Activated CD4-positive, alpha-beta T cell treated with anti-CD3 and anti-CD28 coated beads, Interleukin-2, amount 10 ng/mL, durations not matched to agents 7 days and 5 days (primary cell): Measurements from ENCODE around the gene OPN1MW. TPM values are rescaled to one million over a fixed set of nuclear protein-coding genes. Genes with fewer than 3 reads are reported as not detected.
"Not testable (repeated sequence)": the region's sequence is repeated elsewhere in the genome, so short reads cannot be mapped to it uniquely, and the experiment has no call there.

Source experiments
- CTCF ChIA-PET: fragments of 350-600 bp; sonication (Branson Sonifier 250); formaldehyde crosslinking; loops from one replicate; lab custom pipeline; 2021; ENCODE audit warnings: antibody characterized with exemption; lab: Charles Lee
- POLR2A ChIA-PET: fragments of 350-600 bp; sonication (Branson Sonifier 250); formaldehyde crosslinking; loops from one replicate; lab custom pipeline; 2021; ENCODE audit warnings: antibody characterized with exemption; lab: Charles Lee
- DNase-seq: peaks from one replicate; pipeline ENCODE4 v3.0.0-alpha.2; 2020
- H3K27ac Mint-ChIP-seq: one replicate; pipeline ENCODE4 v1.8.0; 2021; ENCODE audit warnings: mild to moderate bottlenecking, moderate library complexity, mixed read lengths
- H3K27me3 Mint-ChIP-seq: one replicate; pipeline ENCODE4 v1.8.0; 2021; ENCODE audit warnings: mixed read lengths
- H3K36me3 Mint-ChIP-seq: one replicate; pipeline ENCODE4 v1.8.0; 2021; ENCODE audit warnings: low read depth, mixed read lengths
- H3K4me1 Mint-ChIP-seq: one replicate; pipeline ENCODE4 v1.8.0; 2021; ENCODE audit warnings: mixed read lengths
- H3K4me3 Mint-ChIP-seq: one replicate; pipeline ENCODE4 v1.8.0; 2021; ENCODE audit warnings: mild to moderate bottlenecking, moderate library complexity, mixed read lengths
- H3K9me3 Mint-ChIP-seq: one replicate; pipeline ENCODE4 v1.8.0; 2021; ENCODE audit warnings: mixed read lengths
- total RNA-seq, 2 experiments: library from RNA; stranded (reverse); gene quantifications; one replicate each; pipeline ENCODE4 v1.2.3, GENCODE V29; 2021

OPN1MW gene
- total RNA-seq, 2 experiments from 2014 or later: not detected

DNA sequence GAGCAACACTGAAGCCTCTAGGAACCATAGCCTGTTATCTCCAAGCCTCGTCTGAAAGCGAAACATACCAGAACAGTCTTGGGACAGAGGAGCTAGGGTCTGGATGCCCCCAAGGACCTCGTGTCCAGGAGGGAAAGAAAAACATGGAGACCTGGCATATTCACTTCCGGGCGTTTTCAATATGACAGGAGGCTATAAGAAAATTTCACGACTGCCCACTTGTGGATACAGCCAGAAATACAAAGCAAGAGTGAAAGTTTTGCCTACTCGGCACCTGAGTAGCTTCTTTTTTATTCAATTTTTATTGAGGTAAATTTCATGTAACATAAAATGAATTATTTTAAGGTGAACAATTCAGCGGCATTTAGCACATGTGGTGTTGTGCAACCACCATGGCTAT is 17.5 kb upstream of the OPN1MW start:
- DNase-seq, H3K4me3 Mint-ChIP-seq, H3K4me1 Mint-ChIP-seq, H3K27me3 Mint-ChIP-seq, H3K9me3 Mint-ChIP-seq, CTCF ChIA-PET, POLR2A ChIA-PET, H3K36me3 Mint-ChIP-seq, H3K27ac Mint-ChIP-seq: not testable (repeated sequence)

DNA sequence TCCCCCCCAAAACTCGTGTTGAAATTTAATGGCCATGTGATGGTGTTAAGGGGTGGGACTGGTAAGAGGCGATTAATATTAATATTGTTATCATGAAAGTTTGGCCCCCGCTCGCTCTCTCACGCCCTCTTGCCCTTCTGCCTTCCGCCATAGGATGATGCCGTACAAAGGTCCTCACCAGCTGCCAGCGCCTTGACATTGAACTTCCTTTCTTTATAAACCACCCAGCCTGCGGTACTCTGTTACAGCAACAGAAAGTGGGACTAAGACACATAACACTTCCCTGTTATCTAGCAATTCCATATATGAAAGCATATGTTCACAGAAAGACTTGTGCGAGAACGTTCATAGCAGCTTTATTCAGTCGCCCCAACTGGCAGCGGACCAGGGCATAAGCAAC is 14.0 kb upstream of the OPN1MW start:
- DNase-seq, H3K27me3 Mint-ChIP-seq, CTCF ChIA-PET, H3K9me3 Mint-ChIP-seq, H3K4me1 Mint-ChIP-seq, POLR2A ChIA-PET, H3K27ac Mint-ChIP-seq, H3K36me3 Mint-ChIP-seq, H3K4me3 Mint-ChIP-seq: not testable (repeated sequence)

DNA sequence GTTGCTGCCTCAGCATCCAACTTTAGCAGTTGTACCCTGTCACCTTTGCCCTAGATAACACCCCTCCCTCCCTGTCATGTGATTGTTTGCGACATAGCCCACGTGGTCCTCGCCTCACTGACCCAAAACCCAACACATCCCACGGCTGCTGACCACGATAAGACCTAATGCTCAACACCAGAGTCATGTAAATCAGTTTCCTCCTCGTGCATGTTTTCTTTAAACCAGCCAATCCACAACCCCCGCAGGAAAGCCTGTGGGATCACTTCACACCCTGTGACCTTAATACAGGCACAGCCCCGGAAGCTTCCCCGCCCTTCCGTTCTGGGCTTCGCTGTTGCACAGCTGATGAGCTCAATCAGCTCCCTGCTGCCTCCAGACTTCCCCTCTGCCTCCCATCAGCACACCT is 9.9 kb upstream of the OPN1MW start:
- H3K27ac Mint-ChIP-seq, DNase-seq, H3K27me3 Mint-ChIP-seq, H3K36me3 Mint-ChIP-seq, POLR2A ChIA-PET, H3K9me3 Mint-ChIP-seq, H3K4me1 Mint-ChIP-seq, H3K4me3 Mint-ChIP-seq, CTCF ChIA-PET: not testable (repeated sequence)

DNA sequence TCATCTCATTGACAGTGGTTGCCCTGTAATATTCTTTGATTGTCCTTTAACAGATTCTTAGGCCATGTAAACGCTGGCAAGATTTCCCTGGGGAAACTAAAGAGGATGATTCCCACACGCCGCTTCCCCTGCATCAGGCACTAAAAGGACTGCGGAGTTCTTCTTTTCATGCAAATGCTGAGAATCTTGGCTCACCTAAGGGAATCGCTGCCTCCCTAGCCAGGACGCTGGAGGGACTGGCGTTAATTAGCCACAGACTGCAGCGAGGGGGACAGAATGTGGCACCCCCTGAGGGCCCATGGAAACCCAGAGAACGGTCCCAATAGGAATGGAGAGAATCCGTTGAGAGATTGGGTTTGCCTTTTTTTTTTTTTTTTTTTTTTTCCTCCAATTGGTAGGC is 8.0 kb upstream of the OPN1MW start:
- H3K9me3 Mint-ChIP-seq, H3K36me3 Mint-ChIP-seq, DNase-seq, H3K4me1 Mint-ChIP-seq, H3K27ac Mint-ChIP-seq, POLR2A ChIA-PET, CTCF ChIA-PET, H3K4me3 Mint-ChIP-seq, H3K27me3 Mint-ChIP-seq: not testable (repeated sequence)

DNA sequence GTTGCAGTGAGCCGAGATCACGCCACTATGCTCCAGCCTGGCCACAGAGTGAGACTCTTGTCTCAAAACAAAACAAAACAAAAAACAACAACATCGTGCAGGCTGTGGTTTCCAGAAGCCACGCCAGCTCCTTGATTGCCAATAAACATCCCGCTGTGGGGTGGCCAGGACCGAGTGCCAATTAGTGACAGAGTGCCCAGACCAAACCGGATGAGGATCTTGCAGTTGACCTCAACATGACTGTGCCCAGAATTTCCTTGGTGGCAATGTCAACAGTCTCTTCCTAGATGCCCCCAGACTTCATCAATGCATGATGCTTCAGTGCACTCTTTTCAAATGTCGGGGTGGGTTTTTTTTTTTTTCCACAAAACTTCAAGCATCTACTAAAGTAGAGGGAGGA is 1.4 kb downstream of the OPN1MW start:
- H3K4me3 Mint-ChIP-seq, H3K36me3 Mint-ChIP-seq, DNase-seq, H3K27ac Mint-ChIP-seq, H3K9me3 Mint-ChIP-seq, CTCF ChIA-PET, H3K27me3 Mint-ChIP-seq, H3K4me1 Mint-ChIP-seq, POLR2A ChIA-PET: not testable (repeated sequence)

DNA sequence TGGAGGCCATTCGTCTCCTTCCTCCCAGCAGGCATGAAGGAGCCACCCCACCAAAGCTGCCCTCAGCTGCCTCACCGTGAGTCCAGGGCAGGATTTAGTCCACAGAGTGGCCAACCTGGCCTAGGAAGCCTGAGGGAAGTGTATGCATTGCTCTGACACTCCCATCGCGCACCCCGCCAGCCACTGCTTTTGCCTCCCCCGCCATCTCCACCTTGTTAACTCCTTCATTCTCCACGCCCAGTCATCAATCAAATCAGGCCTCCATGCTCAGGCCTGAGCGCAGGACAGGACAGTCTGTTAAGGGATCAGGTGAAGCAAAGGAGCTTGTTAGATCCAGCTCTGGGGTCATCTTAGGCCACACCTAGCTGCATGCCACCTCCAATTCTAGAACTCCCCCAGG is 10.4 kb downstream of the OPN1MW start:
- DNase-seq, H3K9me3 Mint-ChIP-seq, H3K36me3 Mint-ChIP-seq, H3K27me3 Mint-ChIP-seq, H3K27ac Mint-ChIP-seq, H3K4me3 Mint-ChIP-seq, H3K4me1 Mint-ChIP-seq, CTCF ChIA-PET, POLR2A ChIA-PET: not testable (repeated sequence)

DNA sequence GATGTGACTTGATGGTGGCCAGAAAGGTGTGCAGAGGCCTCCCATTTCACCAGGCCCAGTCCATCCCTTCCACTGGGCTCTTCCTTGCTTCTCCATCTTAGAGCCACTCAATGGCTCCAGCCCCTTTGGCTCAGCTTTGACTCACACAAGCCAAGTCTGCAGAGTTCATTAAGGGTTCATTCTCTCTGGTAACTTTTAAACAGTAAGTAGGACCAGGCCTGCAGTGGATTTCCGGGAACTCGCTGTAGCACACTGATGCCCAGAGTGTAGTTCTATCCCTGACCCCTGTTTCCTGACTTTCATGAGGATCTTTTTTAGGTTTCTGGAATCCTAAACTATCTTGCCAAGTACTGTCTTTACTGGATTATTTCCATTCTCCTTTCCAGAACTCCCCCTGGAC is 11.9 kb downstream of the OPN1MW start:
- H3K9me3 Mint-ChIP-seq, DNase-seq, POLR2A ChIA-PET, H3K27ac Mint-ChIP-seq, CTCF ChIA-PET, H3K4me1 Mint-ChIP-seq, H3K27me3 Mint-ChIP-seq, H3K4me3 Mint-ChIP-seq, H3K36me3 Mint-ChIP-seq: not testable (repeated sequence)

DNA sequence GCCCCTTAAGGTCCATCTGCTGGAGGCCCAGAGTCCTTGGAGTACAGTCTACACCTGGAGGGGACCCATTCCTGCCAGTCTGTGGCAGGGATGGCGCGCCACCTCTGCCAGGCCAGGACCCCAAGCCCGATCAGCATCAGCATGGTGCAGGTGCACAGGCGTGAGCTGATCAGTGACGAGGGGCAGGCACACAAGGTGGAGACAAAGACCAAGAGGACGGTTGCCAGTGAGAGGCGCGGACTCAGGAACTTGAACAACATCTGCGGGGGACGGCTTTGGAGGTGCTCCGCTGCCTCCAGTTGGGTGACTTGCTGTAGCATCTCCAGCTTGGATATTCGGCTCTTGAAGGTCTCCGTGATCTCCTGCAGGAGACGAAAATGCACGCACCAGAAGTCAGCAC is 14.1 kb downstream of the OPN1MW start:
- POLR2A ChIA-PET, H3K4me3 Mint-ChIP-seq, H3K36me3 Mint-ChIP-seq, DNase-seq, H3K27ac Mint-ChIP-seq, H3K4me1 Mint-ChIP-seq, H3K27me3 Mint-ChIP-seq, H3K9me3 Mint-ChIP-seq, CTCF ChIA-PET: not testable (repeated sequence)

DNA sequence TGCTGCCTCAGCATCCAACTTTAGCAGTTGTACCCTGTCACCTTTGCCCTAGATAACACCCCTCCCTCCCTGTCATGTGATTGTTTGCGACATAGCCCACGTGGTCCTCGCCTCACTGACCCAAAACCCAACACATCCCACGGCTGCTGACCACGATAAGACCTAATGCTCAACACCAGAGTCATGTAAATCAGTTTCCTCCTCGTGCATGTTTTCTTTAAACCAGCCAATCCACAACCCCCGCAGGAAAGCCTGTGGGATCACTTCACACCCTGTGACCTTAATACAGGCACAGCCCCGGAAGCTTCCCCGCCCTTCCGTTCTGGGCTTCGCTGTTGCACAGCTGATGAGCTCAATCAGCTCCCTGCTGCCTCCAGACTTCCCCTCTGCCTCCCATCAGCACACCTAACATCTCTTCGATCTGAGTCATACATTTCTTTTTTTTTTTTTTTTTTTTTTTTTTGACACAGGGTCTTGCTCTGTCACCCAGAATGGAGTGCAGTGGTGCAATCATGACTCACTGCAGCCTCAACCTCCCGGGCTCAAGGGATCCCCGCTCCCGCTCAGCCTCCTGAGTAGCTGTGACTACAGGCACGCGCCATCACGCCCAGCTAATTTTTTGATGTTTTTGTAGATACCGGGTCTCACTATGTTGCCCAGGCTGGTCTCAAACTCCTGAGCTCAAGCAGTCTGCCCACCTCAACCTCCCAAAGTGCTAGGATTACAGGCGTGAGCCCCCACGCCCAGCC is 27.4 kb downstream of the OPN1MW start:
- DNase-seq, CTCF ChIA-PET, H3K4me3 Mint-ChIP-seq, H3K9me3 Mint-ChIP-seq, H3K27me3 Mint-ChIP-seq, H3K36me3 Mint-ChIP-seq, POLR2A ChIA-PET, H3K4me1 Mint-ChIP-seq: not testable (repeated sequence)
- peak overlapping the region; percentile 31 for H3K27ac Mint-ChIP-seq

DNA sequence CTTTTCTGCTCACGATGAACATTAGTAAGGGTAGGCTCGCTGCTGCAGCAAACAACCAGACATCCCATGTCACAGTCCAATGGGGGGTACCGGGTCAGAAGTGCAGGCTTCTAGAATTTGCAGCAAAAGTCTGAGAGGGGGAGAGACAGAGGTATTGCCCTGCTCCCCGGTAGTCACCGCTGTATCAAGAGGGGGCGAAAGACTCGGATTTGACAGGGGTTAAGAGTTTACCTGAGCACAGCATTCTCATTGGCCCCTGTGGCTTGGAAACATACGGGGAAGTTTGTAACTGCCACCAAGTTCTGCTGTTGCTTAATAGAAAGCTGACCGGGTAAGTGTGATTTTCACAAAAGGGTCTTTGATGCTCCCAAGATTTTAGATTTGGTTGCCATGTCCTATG is 28.7 kb downstream of the OPN1MW start:
- H3K4me1 Mint-ChIP-seq, CTCF ChIA-PET, H3K27ac Mint-ChIP-seq, H3K9me3 Mint-ChIP-seq, H3K36me3 Mint-ChIP-seq, POLR2A ChIA-PET, DNase-seq, H3K4me3 Mint-ChIP-seq, H3K27me3 Mint-ChIP-seq: not testable (repeated sequence)

DNA sequence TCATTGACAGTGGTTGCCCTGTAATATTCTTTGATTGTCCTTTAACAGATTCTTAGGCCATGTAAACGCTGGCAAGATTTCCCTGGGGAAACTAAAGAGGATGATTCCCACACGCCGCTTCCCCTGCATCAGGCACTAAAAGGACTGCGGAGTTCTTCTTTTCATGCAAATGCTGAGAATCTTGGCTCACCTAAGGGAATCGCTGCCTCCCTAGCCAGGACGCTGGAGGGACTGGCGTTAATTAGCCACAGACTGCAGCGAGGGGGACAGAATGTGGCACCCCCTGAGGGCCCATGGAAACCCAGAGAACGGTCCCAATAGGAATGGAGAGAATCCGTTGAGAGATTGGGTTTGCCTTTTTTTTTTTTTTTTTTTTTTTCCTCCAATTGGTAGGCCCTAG is 29.1 kb downstream of the OPN1MW start:
- CTCF ChIA-PET, H3K4me3 Mint-ChIP-seq, H3K9me3 Mint-ChIP-seq: not testable (repeated sequence)

DNA sequence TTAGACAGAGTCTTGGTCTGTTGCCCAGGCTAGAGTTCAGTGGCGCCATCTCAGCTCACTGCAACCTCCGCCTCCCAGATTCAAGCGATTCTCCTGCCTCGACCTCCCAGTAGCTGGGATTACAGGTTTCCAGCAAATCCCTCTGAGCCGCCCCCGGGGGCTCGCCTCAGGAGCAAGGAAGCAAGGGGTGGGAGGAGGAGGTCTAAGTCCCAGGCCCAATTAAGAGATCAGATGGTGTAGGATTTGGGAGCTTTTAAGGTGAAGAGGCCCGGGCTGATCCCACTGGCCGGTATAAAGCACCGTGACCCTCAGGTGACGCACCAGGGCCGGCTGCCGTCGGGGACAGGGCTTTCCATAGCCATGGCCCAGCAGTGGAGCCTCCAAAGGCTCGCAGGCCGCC is 37.1 kb downstream of the OPN1MW start, which contains the start of gene OPN1MW2:
OPN1MW2 (plus strand) TSS at position 301 of the 400 bp plus-strand sequence; CDS start at position 361, 60 bp downstream.
- H3K36me3 Mint-ChIP-seq, POLR2A ChIA-PET, H3K9me3 Mint-ChIP-seq, H3K27me3 Mint-ChIP-seq, H3K27ac Mint-ChIP-seq, H3K4me1 Mint-ChIP-seq, DNase-seq, H3K4me3 Mint-ChIP-seq, CTCF ChIA-PET: not testable (repeated sequence)

More for the DNA sequence above, 29.1 kb downstream of the OPN1MW start:
- H3K27ac Mint-ChIP-seq, H3K36me3 Mint-ChIP-seq, DNase-seq, POLR2A ChIA-PET, H3K4me1 Mint-ChIP-seq, H3K27me3 Mint-ChIP-seq: not testable (repeated sequence)

DNA sequence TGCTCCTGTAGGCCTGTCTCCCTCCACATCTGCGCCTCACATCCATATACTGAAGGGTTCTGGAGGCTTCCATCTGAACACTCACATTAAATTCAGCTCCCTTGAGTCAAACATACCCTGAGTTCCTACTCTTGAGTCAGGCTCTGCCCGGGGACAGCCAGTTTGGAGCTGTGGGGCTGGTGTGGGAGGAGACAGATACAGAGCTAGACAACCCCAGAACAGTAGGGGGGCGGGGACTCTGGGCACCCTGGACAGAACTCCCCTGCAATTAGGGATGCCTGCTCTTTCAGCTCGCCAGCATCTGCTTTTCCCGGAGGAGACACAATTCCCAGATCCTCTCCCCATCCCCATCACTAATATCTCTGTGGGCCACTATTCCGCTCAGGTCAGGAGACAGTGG is 42.9 kb downstream of the OPN1MW start:
- H3K27ac Mint-ChIP-seq, H3K36me3 Mint-ChIP-seq, H3K9me3 Mint-ChIP-seq, DNase-seq, H3K27me3 Mint-ChIP-seq, H3K4me3 Mint-ChIP-seq, POLR2A ChIA-PET, H3K4me1 Mint-ChIP-seq, CTCF ChIA-PET: not testable (repeated sequence)

DNA sequence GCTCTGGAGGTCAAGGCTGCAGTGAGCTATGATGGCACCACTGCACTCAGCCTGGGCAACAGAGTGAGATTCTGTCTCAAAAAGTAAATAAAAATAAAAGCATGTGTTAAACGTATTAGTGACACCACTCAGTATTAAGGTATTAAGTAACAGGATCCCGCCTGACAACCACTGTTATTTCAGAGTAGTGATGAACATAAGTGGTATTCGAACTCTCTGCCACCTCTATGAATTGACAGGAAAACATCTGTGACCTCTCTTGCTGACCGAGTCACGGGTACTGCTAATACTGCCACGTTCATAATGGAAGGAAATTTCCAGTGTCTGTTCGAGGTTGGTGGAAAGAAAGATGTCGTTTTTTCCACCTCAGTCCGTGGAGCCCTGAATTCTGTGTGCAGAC is 44.3 kb downstream of the OPN1MW start:
- H3K9me3 Mint-ChIP-seq, CTCF ChIA-PET, POLR2A ChIA-PET: not testable (repeated sequence)

More for the DNA sequence above, 44.3 kb downstream of the OPN1MW start:
- not testable (repeated sequence) for H3K4me3 Mint-ChIP-seq, H3K27me3 Mint-ChIP-seq, DNase-seq, H3K27ac Mint-ChIP-seq, H3K4me1 Mint-ChIP-seq, H3K36me3 Mint-ChIP-seq
